ENCODE measurements around the gene EPHA4.

Gene EPHA4

DNA sequence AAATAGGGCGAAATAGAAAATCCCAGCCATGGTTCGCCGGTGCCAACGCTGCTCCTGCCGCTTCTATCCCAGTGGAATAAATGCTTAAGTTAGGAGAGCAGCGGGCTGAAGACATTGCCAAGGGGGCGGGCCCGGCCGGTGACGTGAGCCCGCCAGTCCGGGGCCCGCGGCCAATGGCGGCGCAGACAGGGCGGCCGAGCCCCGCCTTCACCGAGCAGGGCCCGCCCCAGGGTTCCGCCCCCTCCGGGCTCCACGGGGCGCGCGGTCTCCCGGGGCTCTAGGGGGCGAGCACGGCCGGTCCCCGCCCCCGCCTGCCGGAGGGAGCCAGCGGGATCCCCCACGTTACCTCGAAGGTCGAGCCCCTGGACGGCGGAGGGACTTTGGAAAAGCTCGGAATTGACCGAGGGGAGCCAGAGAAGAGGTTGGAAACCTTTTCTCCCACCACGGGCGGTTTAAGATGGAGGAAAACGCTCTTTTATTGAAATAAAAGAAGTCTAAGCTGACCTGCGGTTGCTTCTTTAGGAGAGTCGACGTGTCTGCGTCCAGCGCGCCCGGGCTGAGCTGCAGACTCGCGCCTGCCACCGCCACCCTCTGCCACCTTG, at the start of gene EPHA4:
EPHA4 (minus strand) TSS at position 86 of the 602 bp plus-strand sequence; CDS start at position 30, 56 bp downstream.
- Histone ChIP-seq H3K4me3 (ENCODE audit: low read length) (peak within 1 kb of the TSS; percentile 84), H3K36me3 (ENCODE audit: control insufficient read depth, insufficient read depth, low read length) (no peaks in the 10 kb centered on the region), H3K4me1 (ENCODE audit: control insufficient read depth, insufficient read depth, low read length) (peaks cover 24% of the 10 kb centered on the region), H3K27me3 (ENCODE audit: control insufficient read depth, insufficient read depth, low read length) (peaks cover 45% of the 10 kb centered on the region), H3K9ac (ENCODE audit: low read length) (peak within 1 kb of the TSS; percentile 70), H3K9me3 (ENCODE audit: control insufficient read depth, low read length) (no peaks in the 10 kb centered on the region)

DNA sequence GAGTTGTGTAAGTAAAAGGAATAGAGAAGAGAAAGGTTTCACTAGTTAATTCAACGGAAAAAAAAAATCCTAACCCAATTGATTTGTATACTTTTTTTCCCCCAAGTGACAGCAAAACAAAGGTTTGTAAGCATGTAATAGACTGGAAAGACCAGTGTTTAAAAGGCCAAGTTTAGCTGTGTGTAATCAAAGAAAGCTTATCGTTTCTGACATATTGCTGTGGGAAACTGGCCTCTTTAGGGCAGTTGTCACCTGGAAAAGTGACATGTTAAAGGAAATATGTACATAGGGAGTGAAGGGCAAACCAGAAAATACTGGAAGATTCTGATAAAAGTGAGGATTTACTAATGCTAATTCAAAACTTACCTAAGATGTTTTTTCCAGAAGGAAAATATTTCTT, 45.9 kb upstream of the EPHA4 start:
- H3K9me3 ChIP-seq (ENCODE audit: control insufficient read depth, low read length), result no peaks in the 10 kb centered on the region
- no peaks in the 10 kb centered on the region for H3K27me3 ChIP-seq (ENCODE audit: control insufficient read depth, insufficient read depth, low read length)
- H3K36me3 ChIP-seq (ENCODE audit: control insufficient read depth, insufficient read depth, low read length), result no peaks in the 10 kb centered on the region
- H3K4me1 ChIP-seq (ENCODE audit: control insufficient read depth, insufficient read depth, low read length), result no peaks in the 10 kb centered on the region
- H3K9ac ChIP-seq (ENCODE audit: low read length), result no peak overlapping the region
- no peak overlapping the region for H3K4me3 ChIP-seq (ENCODE audit: low read length)

DNA sequence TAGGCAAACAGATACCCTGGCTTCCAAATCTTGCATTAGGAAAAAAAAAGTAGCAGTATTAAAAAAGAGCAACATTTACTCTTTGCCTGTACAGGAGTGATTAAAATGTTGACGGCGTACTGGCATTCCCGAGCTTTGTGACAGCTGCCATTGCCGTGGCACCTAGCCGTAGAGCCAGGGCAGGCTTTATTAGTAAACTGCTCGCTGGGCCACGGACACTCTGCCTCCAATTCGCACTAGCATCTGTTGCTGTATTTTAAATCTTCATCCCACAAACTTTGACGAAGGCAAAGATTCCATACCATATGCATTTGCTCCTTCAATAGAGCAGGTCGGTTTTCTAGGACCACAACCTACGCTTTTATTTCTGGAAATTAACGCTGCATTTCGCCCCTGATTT, 44.5 kb upstream of the EPHA4 start:
- Histone ChIP-seq H3K4me1 (ENCODE audit: control insufficient read depth, insufficient read depth, low read length) (no peaks in the 10 kb centered on the region), H3K9me3 (ENCODE audit: control insufficient read depth, low read length) (no peaks in the 10 kb centered on the region), H3K27me3 (ENCODE audit: control insufficient read depth, insufficient read depth, low read length) (no peaks in the 10 kb centered on the region), H3K36me3 (ENCODE audit: control insufficient read depth, insufficient read depth, low read length) (no peaks in the 10 kb centered on the region), H3K4me3 (ENCODE audit: low read length) (no peak overlapping the region), H3K9ac (ENCODE audit: low read length) (no peak overlapping the region)

DNA sequence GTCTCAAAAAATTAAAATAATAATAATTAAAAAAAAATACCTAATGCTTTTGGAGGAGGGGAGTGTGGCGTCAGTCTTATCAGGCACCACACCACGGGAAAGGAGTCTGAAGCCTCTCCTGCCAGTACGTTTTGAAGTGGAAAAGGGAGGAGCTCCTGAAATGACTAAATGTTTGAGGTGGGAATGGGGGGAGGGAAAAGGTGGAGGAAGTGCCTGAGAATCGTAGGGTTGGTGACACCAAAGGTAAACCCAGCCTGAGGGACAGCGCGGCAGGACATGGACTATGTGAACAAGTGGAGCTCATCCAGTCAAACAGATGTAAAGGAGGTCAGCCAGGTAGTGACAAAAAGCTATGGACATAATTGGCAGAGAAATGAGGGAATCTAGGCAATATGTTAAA, 42.2 kb upstream of the EPHA4 start:
- no peaks in the 10 kb centered on the region for H3K27me3 ChIP-seq (ENCODE audit: control insufficient read depth, insufficient read depth, low read length)
- H3K4me1 ChIP-seq (ENCODE audit: control insufficient read depth, insufficient read depth, low read length), result no peaks in the 10 kb centered on the region
- H3K36me3 ChIP-seq (ENCODE audit: control insufficient read depth, insufficient read depth, low read length), result no peaks in the 10 kb centered on the region
- H3K9ac ChIP-seq (ENCODE audit: low read length), result no peak overlapping the region
- H3K4me3 ChIP-seq (ENCODE audit: low read length), result no peak overlapping the region
- H3K9me3 ChIP-seq (ENCODE audit: control insufficient read depth, low read length), result no peaks in the 10 kb centered on the region

DNA sequence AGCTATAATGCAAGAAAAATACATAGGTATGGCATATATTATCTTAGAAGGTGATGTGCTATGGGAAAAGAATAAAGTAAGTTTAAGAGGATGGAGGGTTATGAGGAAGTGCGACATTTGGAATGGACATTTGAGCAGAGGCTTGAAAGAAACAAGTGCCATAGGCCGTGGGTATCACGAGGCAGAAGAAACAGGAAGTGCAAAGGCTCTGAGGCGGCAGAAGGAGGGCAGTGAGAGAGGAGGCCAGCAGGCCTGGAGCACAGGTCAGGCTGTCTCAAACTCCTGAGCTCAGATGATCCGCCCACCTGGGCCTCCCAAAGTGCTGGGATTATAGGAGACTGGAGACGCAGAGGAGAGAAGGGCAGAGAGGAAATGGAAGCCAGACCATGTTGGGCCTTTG, 40.7 kb upstream of the EPHA4 start:
- Histone ChIP-seq H3K27me3 (ENCODE audit: control insufficient read depth, insufficient read depth, low read length) (no peaks in the 10 kb centered on the region), H3K9ac (ENCODE audit: low read length) (no peak overlapping the region), H3K9me3 (ENCODE audit: control insufficient read depth, low read length) (no peaks in the 10 kb centered on the region), H3K4me1 (ENCODE audit: control insufficient read depth, insufficient read depth, low read length) (no peaks in the 10 kb centered on the region), H3K4me3 (ENCODE audit: low read length) (no peak overlapping the region), H3K36me3 (ENCODE audit: control insufficient read depth, insufficient read depth, low read length) (no peaks in the 10 kb centered on the region)

DNA sequence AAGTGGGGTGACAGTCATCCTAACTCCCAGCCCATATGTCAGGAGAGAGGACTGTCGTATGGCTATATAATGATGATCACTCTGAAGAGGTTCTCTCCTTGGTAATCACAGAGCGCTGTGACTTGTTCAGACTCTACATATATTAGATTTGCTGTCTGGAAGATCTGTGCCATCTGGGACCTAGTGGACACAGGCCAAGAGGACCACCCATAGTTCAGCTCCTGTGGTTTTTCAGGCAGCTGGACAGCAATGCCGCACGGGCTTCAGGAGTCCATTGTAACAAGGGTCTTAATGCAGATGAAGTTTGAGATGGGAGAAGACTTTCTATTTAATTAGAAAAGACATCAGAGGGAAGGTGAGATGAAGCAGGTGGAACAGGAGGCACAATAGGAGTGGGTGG, 40.1 kb upstream of the EPHA4 start:
- H3K9ac ChIP-seq (ENCODE audit: low read length), result no peak overlapping the region
- no peaks in the 10 kb centered on the region for H3K36me3 ChIP-seq (ENCODE audit: control insufficient read depth, insufficient read depth, low read length)
- no peaks in the 10 kb centered on the region for H3K27me3 ChIP-seq (ENCODE audit: control insufficient read depth, insufficient read depth, low read length)
- H3K4me1 ChIP-seq (ENCODE audit: control insufficient read depth, insufficient read depth, low read length), result no peaks in the 10 kb centered on the region
- no peak overlapping the region for H3K4me3 ChIP-seq (ENCODE audit: low read length)
- no peaks in the 10 kb centered on the region for H3K9me3 ChIP-seq (ENCODE audit: control insufficient read depth, low read length)

DNA sequence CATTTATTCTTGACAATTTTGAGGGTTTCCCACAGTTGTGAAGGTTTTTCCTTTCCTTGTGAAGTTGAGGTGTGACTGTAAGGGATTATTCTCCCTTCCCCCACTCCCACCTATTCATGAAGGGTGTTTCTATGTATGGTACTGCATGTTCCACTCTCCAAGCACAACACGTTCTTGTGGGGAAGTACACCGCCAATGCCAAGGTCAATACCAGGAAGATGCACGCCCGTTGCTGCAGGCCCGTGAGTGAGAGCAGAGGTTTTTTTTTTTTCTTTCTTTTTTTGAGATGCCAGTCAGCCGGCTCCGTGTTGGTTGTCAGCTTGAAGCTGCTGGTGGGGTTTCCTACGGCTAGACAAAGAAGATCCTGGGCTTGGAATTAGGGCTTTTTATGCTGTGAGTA, 38.6 kb upstream of the EPHA4 start:
- Histone ChIP-seq H3K27me3 (ENCODE audit: control insufficient read depth, insufficient read depth, low read length) (no peaks in the 10 kb centered on the region), H3K4me1 (ENCODE audit: control insufficient read depth, insufficient read depth, low read length) (no peaks in the 10 kb centered on the region), H3K9me3 (ENCODE audit: control insufficient read depth, low read length) (no peaks in the 10 kb centered on the region), H3K36me3 (ENCODE audit: control insufficient read depth, insufficient read depth, low read length) (no peaks in the 10 kb centered on the region), H3K9ac (ENCODE audit: low read length) (no peak overlapping the region), H3K4me3 (ENCODE audit: low read length) (no peak overlapping the region)

DNA sequence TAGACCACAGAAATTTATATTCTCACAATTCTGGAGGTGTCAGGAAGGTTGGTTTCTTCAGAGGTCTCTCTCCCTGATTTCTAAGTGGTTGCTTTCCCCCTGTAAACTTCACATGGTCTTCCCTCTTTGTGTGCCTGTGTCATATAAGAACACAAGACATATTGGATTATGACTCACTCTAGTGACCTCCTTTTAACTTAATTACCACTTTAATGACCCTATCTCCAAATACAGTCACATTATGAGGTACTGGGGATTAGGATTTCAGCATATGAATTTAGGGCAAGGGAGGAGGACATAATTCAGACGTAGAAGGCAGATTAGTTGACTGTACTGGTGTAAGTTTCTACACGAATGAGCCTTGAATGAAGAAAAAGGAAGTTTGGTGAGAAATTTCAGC, 38.2 kb upstream of the EPHA4 start:
- Histone ChIP-seq H3K4me1 (ENCODE audit: control insufficient read depth, insufficient read depth, low read length) (no peaks in the 10 kb centered on the region), H3K36me3 (ENCODE audit: control insufficient read depth, insufficient read depth, low read length) (no peaks in the 10 kb centered on the region), H3K4me3 (ENCODE audit: low read length) (no peak overlapping the region), H3K9ac (ENCODE audit: low read length) (no peak overlapping the region), H3K9me3 (ENCODE audit: control insufficient read depth, low read length) (no peaks in the 10 kb centered on the region), H3K27me3 (ENCODE audit: control insufficient read depth, insufficient read depth, low read length) (no peaks in the 10 kb centered on the region)

DNA sequence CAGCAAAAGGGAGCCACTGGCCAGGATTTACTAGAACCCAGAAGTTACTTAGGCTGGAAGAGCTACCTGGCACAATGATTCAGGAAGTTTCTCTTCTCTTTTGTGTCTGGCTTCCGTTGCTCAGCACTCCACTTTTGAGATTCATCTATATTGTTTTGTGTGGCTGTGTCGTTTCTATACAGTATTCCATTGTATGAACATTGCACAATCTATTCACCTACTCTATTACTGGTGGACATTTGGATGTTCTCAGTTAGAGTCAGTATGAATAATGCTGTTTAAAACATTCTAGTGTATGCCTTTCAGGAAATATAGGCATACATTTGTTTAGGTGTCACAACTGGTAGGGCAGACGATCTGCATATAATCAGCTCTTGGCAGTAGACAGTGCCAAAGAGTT, 36.3 kb upstream of the EPHA4 start:
- Histone ChIP-seq H3K9ac (ENCODE audit: low read length) (no peak overlapping the region), H3K27me3 (ENCODE audit: control insufficient read depth, insufficient read depth, low read length) (no peaks in the 10 kb centered on the region), H3K4me3 (ENCODE audit: low read length) (no peak overlapping the region), H3K9me3 (ENCODE audit: control insufficient read depth, low read length) (no peaks in the 10 kb centered on the region), H3K36me3 (ENCODE audit: control insufficient read depth, insufficient read depth, low read length) (no peaks in the 10 kb centered on the region), H3K4me1 (ENCODE audit: control insufficient read depth, insufficient read depth, low read length) (no peaks in the 10 kb centered on the region)

DNA sequence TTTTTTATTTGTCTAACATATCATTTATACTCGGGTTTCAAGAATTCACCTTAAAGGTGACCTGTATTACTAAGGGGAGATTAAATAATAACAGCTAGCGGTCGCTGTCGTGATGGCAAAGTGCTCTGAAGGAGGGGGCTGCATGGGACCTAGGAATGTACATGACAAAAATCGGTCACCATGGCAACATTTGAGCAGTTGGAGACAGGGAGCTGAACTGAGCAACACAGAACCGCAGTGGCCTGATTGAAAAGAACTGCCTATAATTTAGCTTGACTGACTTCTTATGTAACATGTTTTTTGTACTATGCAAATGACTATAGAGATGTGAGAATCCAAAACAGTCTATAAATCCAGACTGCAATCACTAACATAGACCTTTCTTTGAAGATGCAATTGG, 34.3 kb upstream of the EPHA4 start:
- H3K36me3 ChIP-seq (ENCODE audit: control insufficient read depth, insufficient read depth, low read length), result no peaks in the 10 kb centered on the region
- no peak overlapping the region for H3K9ac ChIP-seq (ENCODE audit: low read length)
- H3K27me3 ChIP-seq (ENCODE audit: control insufficient read depth, insufficient read depth, low read length), result no peaks in the 10 kb centered on the region
- H3K9me3 ChIP-seq (ENCODE audit: control insufficient read depth, low read length), result no peaks in the 10 kb centered on the region
- H3K4me3 ChIP-seq (ENCODE audit: low read length), result no peak overlapping the region
- H3K4me1 ChIP-seq (ENCODE audit: control insufficient read depth, insufficient read depth, low read length), result no peaks in the 10 kb centered on the region

DNA sequence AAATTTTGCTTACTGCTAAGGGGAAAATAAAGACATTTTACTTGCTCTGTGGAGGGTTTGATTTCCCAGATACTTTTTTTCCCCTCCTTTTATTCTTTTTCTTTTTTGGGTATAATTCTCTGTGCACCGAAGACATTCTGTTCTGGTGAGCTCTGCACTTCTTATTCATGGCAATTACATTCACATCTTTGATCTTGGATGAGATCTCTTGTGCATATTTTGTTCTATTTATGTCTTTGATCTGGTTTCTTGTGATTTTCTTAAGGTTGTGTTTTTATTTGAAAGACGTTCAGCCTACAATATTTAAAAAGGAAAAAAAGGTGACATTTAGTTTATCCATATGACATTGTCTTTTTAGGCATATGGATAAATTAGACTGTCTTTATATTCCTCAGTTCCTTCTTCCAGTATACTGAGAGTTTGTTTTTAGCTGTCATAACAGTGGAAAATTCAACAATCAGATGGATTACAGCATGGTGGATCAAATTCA, 33.7 kb upstream of the EPHA4 start:
- Histone ChIP-seq H3K9ac (ENCODE audit: low read length) (no peak overlapping the region), H3K27me3 (ENCODE audit: control insufficient read depth, insufficient read depth, low read length) (no peaks in the 10 kb centered on the region), H3K4me3 (ENCODE audit: low read length) (no peak overlapping the region), H3K36me3 (ENCODE audit: control insufficient read depth, insufficient read depth, low read length) (no peaks in the 10 kb centered on the region), H3K9me3 (ENCODE audit: control insufficient read depth, low read length) (no peaks in the 10 kb centered on the region), H3K4me1 (ENCODE audit: control insufficient read depth, insufficient read depth, low read length) (no peaks in the 10 kb centered on the region)

DNA sequence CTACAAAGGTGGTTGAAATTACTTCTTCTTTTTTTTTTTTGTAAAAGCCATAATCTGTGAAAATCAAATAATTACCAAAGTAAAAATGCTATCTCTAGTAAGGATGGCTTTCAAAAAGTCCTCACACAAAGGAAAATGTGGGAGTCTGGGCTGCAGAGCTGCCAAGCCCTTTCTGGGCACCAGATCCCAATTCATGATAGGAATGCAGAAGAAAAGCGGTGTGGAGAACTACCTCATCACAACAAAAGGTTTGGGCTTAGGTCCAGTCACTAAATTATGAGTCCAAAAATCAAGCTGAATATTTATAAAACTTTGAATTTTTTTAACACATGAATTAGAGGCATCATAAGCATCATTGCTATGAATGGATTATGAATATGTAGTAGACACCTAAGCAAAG, 30.8 kb upstream of the EPHA4 start:
- no peak overlapping the region for H3K9ac ChIP-seq (ENCODE audit: low read length)
- no peak overlapping the region for H3K4me3 ChIP-seq (ENCODE audit: low read length)
- no peaks in the 10 kb centered on the region for H3K4me1 ChIP-seq (ENCODE audit: control insufficient read depth, insufficient read depth, low read length)
- no peaks in the 10 kb centered on the region for H3K27me3 ChIP-seq (ENCODE audit: control insufficient read depth, insufficient read depth, low read length)
- no peaks in the 10 kb centered on the region for H3K9me3 ChIP-seq (ENCODE audit: control insufficient read depth, low read length)
- H3K36me3 ChIP-seq (ENCODE audit: control insufficient read depth, insufficient read depth, low read length), result no peaks in the 10 kb centered on the region

DNA sequence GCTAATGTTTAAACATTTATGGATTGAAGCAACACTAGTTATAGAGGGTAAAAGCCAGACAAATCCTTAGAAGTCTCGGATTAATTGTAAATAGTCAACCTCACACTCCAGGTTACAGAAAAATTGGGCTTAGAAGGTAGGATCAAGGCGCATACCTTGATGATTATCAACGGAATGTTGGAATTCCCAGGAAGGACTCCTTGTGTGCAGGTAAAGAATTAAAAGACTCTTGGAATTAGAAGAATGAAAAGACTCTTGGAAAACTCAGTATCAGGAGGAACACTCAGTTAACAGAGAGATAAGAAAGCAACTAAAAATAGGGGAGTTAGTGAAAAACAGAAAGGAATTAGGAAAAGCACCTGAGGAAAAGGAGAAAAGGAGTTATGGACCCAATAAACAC, 29.3 kb upstream of the EPHA4 start:
- Histone ChIP-seq H3K36me3 (ENCODE audit: control insufficient read depth, insufficient read depth, low read length) (no peaks in the 10 kb centered on the region), H3K4me1 (ENCODE audit: control insufficient read depth, insufficient read depth, low read length) (no peaks in the 10 kb centered on the region), H3K9me3 (ENCODE audit: control insufficient read depth, low read length) (no peaks in the 10 kb centered on the region), H3K27me3 (ENCODE audit: control insufficient read depth, insufficient read depth, low read length) (no peaks in the 10 kb centered on the region), H3K9ac (ENCODE audit: low read length) (no peak overlapping the region), H3K4me3 (ENCODE audit: low read length) (no peak overlapping the region)
